ENCODE results near the gene STX11. TPM values are rescaled to one million over a fixed set of nuclear protein-coding genes. Genes with fewer than 3 reads are reported as not detected.
"Not testable (repeated sequence)": the region's sequence is repeated elsewhere in the genome, so short reads cannot be mapped to it uniquely, and the experiment has no call there.

Gene STX11
- total RNA-seq, 1 experiment from 2014 or later = 0.17 TPM

DNA sequence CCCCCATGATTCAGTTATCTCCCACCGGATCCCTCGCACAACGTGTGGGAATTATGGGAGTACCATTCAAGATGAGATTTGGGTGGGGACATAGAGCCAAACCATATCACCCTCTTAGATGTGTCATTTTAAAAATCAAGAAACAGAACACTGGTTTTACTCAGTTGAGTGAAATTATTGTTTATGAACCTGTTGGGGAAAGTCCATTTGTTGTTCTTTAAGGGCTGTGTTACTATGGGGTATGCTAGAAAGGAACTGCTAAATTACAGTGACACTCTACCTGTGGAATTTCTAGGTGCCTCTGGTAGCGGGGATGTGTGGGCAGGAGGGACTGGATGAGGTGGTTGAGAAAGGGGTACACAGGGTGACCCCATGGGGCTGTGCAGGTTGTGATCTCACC lies 28.9 kb downstream of the STX11 start:
- ATAC-seq (no peak), DNase-seq (ENCODE audit: low spot score) (no peak)
- TF ChIP-seq ZNF263 (CRISPR knock-in tag; IDR thresholded peaks at IDR 0.05; ENCODE audit: low read depth) (no peak), ETV6 (CRISPR knock-in tag; IDR thresholded peaks at IDR 0.05) (no peak), TEAD4 (CRISPR knock-in tag; IDR thresholded peaks at IDR 0.05) (no peak), ZNF232 (CRISPR knock-in tag; IDR thresholded peaks at IDR 0.05) (no peak), EMX1 (CRISPR knock-in tag; IDR thresholded peaks at IDR 0.05) (no peak), JAZF1 (CRISPR knock-in tag; IDR thresholded peaks at IDR 0.05) (no peak), HMGA2 (CRISPR knock-in tag; IDR thresholded peaks at IDR 0.05) (no peak), MXD4 (CRISPR knock-in tag; IDR thresholded peaks at IDR 0.05; ENCODE audit: borderline replicate concordance) (no peak), ZNF423 (CRISPR knock-in tag; IDR thresholded peaks at IDR 0.05) (no peak), ZNF219 (CRISPR knock-in tag; IDR thresholded peaks at IDR 0.05; ENCODE audit: borderline replicate concordance) (no peak), NFATC4 (CRISPR knock-in tag; IDR thresholded peaks at IDR 0.05) (no peak)
- TF ChIP-seq, protein P1, sequence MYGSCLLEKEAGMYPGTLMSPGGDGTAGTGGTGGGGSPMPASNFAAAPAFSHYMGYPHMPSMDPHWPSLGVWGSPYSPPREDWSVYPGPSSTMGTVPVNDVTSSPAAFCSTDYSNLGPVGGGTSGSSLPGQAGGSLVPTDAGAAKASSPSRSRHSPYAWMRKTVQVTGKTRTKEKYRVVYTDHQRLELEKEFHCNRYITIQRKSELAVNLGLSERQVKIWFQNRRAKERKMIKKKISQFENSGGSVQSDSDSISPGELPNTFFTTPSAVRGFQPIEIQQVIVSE (CRISPR knock-in tag; IDR thresholded peaks at IDR 0.05; ENCODE audit: borderline replicate concordance) = no peak
- TF ChIP-seq, protein P2, sequence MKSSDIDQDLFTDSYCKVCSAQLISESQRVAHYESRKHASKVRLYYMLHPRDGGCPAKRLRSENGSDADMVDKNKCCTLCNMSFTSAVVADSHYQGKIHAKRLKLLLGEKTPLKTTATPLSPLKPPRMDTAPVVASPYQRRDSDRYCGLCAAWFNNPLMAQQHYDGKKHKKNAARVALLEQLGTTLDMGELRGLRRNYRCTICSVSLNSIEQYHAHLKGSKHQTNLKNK (CRISPR knock-in tag; IDR thresholded peaks at IDR 0.05) = no peak
- TF ChIP-seq, protein P3, sequence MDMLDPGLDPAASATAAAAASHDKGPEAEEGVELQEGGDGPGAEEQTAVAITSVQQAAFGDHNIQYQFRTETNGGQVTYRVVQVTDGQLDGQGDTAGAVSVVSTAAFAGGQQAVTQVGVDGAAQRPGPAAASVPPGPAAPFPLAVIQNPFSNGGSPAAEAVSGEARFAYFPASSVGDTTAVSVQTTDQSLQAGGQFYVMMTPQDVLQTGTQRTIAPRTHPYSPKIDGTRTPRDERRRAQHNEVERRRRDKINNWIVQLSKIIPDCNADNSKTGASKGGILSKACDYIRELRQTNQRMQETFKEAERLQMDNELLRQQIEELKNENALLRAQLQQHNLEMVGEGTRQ (CRISPR knock-in tag; IDR thresholded peaks at IDR 0.05) = no peak
- TF ChIP-seq, protein P4, sequence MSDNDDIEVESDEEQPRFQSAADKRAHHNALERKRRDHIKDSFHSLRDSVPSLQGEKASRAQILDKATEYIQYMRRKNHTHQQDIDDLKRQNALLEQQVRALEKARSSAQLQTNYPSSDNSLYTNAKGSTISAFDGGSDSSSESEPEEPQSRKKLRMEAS (CRISPR knock-in tag; IDR thresholded peaks at IDR 0.05) = no peak
- TF ChIP-seq, protein P5, sequence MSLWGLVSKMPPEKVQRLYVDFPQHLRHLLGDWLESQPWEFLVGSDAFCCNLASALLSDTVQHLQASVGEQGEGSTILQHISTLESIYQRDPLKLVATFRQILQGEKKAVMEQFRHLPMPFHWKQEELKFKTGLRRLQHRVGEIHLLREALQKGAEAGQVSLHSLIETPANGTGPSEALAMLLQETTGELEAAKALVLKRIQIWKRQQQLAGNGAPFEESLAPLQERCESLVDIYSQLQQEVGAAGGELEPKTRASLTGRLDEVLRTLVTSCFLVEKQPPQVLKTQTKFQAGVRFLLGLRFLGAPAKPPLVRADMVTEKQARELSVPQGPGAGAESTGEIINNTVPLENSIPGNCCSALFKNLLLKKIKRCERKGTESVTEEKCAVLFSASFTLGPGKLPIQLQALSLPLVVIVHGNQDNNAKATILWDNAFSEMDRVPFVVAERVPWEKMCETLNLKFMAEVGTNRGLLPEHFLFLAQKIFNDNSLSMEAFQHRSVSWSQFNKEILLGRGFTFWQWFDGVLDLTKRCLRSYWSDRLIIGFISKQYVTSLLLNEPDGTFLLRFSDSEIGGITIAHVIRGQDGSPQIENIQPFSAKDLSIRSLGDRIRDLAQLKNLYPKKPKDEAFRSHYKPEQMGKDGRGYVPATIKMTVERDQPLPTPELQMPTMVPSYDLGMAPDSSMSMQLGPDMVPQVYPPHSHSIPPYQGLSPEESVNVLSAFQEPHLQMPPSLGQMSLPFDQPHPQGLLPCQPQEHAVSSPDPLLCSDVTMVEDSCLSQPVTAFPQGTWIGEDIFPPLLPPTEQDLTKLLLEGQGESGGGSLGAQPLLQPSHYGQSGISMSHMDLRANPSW (CRISPR knock-in tag; conservative IDR thresholded peaks at IDR 0.05; ENCODE audit: low read depth) = no peak
- no peak overlapping the region for H3K27ac Mint-ChIP-seq
- no peaks in the 10 kb centered on the region; the same call in 1 of the 2 replicates for H3K27me3 Mint-ChIP-seq (ENCODE audit: low read depth)
- H3K9me3 Mint-ChIP-seq = no peaks in the 10 kb centered on the region
- peaks cover 3% of the 10 kb centered on the region for H3K4me1 Mint-ChIP-seq
- no peak overlapping the region for H3K4me3 Mint-ChIP-seq
- ChIA-PET POLR2A (no interaction called here), CTCF (no interaction called here)
- no peaks in the 10 kb centered on the region for H3K36me3 Mint-ChIP-seq

DNA sequence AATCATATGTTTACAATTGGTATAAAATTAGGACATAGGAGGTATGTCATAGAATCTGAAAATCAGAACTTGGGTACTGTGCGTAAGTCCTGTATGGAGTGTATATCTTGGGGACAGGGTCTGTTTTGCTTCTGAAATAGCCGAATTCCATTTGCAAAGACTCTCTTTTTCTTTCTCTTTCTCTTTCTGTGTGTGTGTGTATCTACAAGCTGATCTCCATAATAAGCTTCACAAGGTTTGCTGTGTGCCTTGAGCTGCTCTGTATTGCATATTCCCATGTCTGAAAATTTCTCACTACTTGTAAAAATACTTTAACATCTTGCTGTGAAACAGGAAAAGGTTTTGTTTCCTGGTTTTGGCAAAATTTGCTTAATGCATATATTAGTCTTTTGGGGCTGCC lies 29.5 kb downstream of the STX11 start:
- ATAC-seq (no peak), DNase-seq (ENCODE audit: low spot score) (no peak)
- Mint-ChIP-seq H3K9me3 (no peaks in the 10 kb centered on the region), H3K4me1 (peaks cover 3% of the 10 kb centered on the region), H3K27me3 (ENCODE audit: low read depth) (no peaks in the 10 kb centered on the region; the same call in 1 of the 2 replicates), H3K27ac (no peak overlapping the region), H3K36me3 (no peaks in the 10 kb centered on the region), H3K4me3 (no peak overlapping the region)
- ChIA-PET POLR2A (no interaction called here), CTCF (no interaction called here)
- TF ChIP-seq SOX15 (CRISPR knock-in tag; IDR thresholded peaks at IDR 0.05) = no peak
- TF ChIP-seq ELF4 (CRISPR knock-in tag; IDR thresholded peaks at IDR 0.05; ENCODE audit: low read depth) = no peak
- TF ChIP-seq ZNF219 (CRISPR knock-in tag; IDR thresholded peaks at IDR 0.05; ENCODE audit: borderline replicate concordance) = no peak
- TF ChIP-seq, protein P6, sequence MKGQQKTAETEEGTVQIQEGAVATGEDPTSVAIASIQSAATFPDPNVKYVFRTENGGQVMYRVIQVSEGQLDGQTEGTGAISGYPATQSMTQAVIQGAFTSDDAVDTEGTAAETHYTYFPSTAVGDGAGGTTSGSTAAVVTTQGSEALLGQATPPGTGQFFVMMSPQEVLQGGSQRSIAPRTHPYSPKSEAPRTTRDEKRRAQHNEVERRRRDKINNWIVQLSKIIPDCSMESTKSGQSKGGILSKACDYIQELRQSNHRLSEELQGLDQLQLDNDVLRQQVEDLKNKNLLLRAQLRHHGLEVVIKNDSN (CRISPR knock-in tag; IDR thresholded peaks at IDR 0.05) = no peak

DNA sequence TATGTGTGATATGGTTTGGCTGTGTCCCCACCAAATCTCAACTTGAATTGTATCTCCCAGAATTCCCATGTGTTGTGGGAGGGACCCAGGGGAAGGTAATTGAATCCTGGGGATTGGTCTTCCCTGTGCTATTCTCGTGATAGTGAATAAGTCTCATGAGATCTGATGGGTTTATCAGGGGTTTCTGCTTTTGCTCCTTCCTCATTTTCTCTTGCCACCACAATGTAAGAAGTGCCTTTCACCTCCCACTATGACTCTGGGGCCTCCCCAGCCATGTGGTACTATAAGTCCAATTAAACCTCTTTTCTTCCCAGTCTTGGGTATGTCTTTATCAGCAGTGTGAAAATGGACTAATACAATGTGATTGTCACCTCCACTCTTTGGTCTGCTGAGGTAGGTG lies 30.0 kb downstream of the STX11 start:
- H3K27me3 Mint-ChIP-seq (ENCODE audit: low read depth); ATAC-seq; DNase-seq (ENCODE audit: low spot score); H3K36me3 Mint-ChIP-seq; H3K4me1 Mint-ChIP-seq; H3K9me3 Mint-ChIP-seq; CTCF ChIA-PET; POLR2A ChIA-PET; H3K27ac Mint-ChIP-seq; H3K4me3 Mint-ChIP-seq: not testable (repeated sequence)
